Measurements from ENCODE around the gene RECQL5. TPM values are rescaled to one million over a fixed set of nuclear protein-coding genes. Genes with fewer than 3 reads are reported as not detected.

RECQL5 gene
- total and polyA plus RNA-seq, 12 donors = 11.2 to 188 (median 32.9) TPM

GRCh38 chr17:75695141-75695829 lies 28.3 kb upstream of the RECQL5 start:
- H3K9me3 ChIP-seq (replicated peaks in 1 of 3) = no peaks in the 10 kb centered on the region
- DNase-seq = no peak
- peaks cover 0 to 9% of the 10 kb centered on the region in 2 donors for H3K36me3 ChIP-seq (replicated peaks in 1 of 2)
- TF ChIP-seq POLR2A (IDR thresholded peaks at IDR 0.05) (no peak), CTCF (IDR thresholded peaks at IDR 0.05) (no peak)
- H3K27me3 ChIP-seq = no peaks in the 10 kb centered on the region
- peaks cover 0 to 30% of the 10 kb centered on the region in 2 donors for H3K4me1 ChIP-seq (replicated peaks in 1 of 2)
- intact Hi-C loops (cut with DNase I) = no loop called here
- H3K27ac ChIP-seq = peak overlapping the region in 1 of 5 donors; percentile 68
- H3K4me3 ChIP-seq = no peak overlapping the region
- WGBS, 4 donors = 67 to 75% (median 72%) methylated on average over 7 of the region's 7 CpGs

- H3K9me3 ChIP-seq (replicated peaks in 1 of 3) = no peaks in the 10 kb centered on the region
- no peak overlapping the region for H3K4me3 ChIP-seq
- peak overlapping the region in 3 of 5 donors; percentile 25 to 68 (median 35) for H3K27ac ChIP-seq
- WGBS, 4 donors = 67 to 80% (median 75%) methylated on average over 2 to 14 of the region's 14 CpGs
- DNase-seq = no peak
- H3K4me1 ChIP-seq (replicated peaks in 1 of 2) = peaks cover 0 to 30% of the 10 kb centered on the region in 2 donors
- peaks cover 0 to 1% of the 10 kb centered on the region in 2 donors for H3K36me3 ChIP-seq (replicated peaks in 1 of 2)
- TF ChIP-seq POLR2A (IDR thresholded peaks at IDR 0.05) = no peak
- TF ChIP-seq CTCF (IDR thresholded peaks at IDR 0.05) = no peak
- intact Hi-C loops (cut with DNase I) = no loop called here
- no peaks in the 10 kb centered on the region for H3K27me3 ChIP-seq
Measured at GRCh38 chr17:75694536-75694935, 27.6 kb upstream of the RECQL5 start.

- TF ChIP-seq POLR2A (IDR thresholded peaks at IDR 0.05) (no peak), CTCF (IDR thresholded peaks at IDR 0.05) (no peak)
- Histone ChIP-seq H3K4me3 (no peak overlapping the region), H3K4me1 (replicated peaks in 1 of 2) (peaks cover 0 to 38% of the 10 kb centered on the region in 2 donors), H3K27me3 (no peaks in the 10 kb centered on the region), H3K36me3 (replicated peaks in 1 of 2) (no peaks in the 10 kb centered on the region), H3K27ac (peak overlapping the region in 3 of 5 donors; percentile 25 to 68 (median 35)), H3K9me3 (replicated peaks in 1 of 3) (no peaks in the 10 kb centered on the region)
- 68 to 76% (median 72%) methylated on average over 17 to 19 of the region's 19 CpGs for WGBS, 4 donors
- intact Hi-C loops (cut with DNase I) = no loop called here
- peak in 5 of 7 donors; percentile 25 to 96 (median 53) for DNase-seq
Measured at GRCh38 chr17:75693500-75694481, 26.8 kb upstream of the RECQL5 start.

- Histone ChIP-seq H3K9me3 (replicated peaks in 1 of 3) (no peaks in the 10 kb centered on the region), H3K4me1 (replicated peaks in 1 of 2) (peaks cover 0 to 46% of the 10 kb centered on the region in 2 donors), H3K27me3 (no peaks in the 10 kb centered on the region), H3K4me3 (no peak overlapping the region), H3K27ac (peak overlapping the region in 3 of 5 donors; percentile 6 to 68 (median 25)), H3K36me3 (replicated peaks in 1 of 2) (no peaks in the 10 kb centered on the region)
- WGBS, 4 donors = 87 to 91% (median 90%) methylated on average over 11 to 13 of the region's 13 CpGs
- no peak for DNase-seq
- intact Hi-C loops (cut with DNase I) = no loop called here
- TF ChIP-seq POLR2A (IDR thresholded peaks at IDR 0.05) (no peak), CTCF (IDR thresholded peaks at IDR 0.05) (no peak)
Measured at GRCh38 chr17:75692976-75693375, 26.0 kb upstream of the RECQL5 start.
